NCI-H1694 (cell line): ENCODE measurements around the gene MPIG6B.
A peak's percentile ranks its signal among the peaks of the same experiment; 100 is the strongest.

Experiments
- DNase-seq: peaks from one replicate; lab custom pipeline; 2025; lab: John Stamatoyannopoulos, UW

The MPIG6B gene

DNA sequence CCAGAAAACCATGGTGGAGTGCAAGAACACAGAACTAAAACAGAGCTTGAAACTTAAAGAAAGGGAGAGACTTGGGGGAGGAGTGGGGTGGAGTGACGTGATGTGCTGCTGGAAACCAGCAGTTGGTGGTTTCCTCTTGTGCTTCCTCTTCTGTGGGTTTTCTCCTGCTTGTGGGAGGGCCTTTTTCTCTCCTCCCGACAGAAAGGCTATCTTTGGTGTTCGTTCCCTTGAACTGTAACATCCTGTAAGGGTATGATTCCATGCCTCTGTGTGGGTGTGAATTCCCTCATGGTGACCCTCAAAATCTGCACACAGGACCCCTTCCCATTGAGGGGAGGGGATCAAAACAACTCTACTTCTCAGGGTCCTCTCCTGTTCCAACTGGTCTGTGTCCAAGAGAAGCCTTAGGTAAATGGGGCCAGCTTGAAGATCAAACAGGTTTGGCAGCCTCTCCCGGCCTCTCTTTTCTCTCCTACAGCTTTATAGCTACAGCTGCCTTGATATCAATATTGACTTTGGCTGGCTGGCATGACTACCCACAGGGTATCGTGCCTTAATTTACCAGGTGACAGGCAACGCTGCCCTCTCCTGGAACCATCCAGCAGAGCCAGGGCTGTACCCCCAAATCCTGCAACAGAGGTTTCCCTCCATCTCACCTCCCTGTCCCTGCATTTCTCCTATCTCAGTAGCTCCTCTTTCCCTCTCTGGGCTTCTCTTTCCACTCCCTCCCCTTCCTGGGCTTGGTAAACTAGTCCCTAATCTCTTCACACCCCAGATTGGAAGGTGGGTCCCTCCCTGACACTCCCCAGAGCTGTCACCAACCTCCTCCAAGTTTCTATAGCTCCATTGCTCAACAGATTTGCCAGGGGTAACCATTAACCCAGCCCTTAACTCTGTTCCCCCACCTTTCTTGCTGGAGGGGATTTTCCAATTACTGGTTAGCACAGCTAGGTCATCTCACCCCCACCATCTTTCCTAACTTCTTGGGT lies 15.1 kb downstream of the MPIG6B start:
- DNase-seq, result no peak

DNA sequence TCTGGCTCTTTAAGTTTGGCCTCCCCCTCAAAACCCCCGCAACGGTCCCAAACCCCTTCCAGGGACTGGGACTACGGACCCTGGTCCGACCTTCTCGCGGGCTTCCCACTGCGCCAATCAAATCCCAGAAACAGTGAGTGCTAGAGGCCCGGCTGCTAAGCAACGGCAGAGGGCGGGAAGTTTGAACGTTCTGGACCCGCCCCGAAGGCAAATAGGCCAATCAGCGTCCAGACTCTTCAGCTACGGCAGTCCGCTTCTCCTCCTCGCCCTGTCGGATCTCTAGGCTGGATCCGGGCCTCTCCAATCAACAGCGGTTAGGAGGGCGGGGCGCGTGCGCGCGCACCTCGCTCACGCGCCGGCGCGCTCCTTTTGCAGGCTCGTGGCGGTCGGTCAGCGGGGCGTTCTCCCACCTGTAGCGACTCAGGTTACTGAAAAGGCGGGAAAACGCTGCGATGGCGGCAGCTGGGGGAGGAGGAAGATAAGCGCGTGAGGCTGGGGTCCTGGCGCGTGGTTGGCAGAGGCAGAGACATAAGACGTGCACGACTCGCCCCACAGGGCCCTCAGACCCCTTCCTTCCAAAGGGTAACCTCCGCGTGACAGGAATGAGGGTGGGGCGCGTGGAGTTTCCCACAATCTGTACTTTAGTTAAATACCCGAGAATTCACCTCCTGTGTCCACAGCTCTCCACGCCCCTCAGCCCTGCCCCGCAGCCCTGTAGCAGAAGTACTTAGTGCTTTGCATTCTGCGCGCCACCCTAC lies 16.6 kb downstream of the MPIG6B start, which contains the start of gene MSH5:
Gene MSH5 (plus strand): TSS at position 367 of the 758 bp plus-strand sequence. CDS start 462 bp downstream, outside the sequence.
- peak; percentile 98 for DNase-seq

DNA sequence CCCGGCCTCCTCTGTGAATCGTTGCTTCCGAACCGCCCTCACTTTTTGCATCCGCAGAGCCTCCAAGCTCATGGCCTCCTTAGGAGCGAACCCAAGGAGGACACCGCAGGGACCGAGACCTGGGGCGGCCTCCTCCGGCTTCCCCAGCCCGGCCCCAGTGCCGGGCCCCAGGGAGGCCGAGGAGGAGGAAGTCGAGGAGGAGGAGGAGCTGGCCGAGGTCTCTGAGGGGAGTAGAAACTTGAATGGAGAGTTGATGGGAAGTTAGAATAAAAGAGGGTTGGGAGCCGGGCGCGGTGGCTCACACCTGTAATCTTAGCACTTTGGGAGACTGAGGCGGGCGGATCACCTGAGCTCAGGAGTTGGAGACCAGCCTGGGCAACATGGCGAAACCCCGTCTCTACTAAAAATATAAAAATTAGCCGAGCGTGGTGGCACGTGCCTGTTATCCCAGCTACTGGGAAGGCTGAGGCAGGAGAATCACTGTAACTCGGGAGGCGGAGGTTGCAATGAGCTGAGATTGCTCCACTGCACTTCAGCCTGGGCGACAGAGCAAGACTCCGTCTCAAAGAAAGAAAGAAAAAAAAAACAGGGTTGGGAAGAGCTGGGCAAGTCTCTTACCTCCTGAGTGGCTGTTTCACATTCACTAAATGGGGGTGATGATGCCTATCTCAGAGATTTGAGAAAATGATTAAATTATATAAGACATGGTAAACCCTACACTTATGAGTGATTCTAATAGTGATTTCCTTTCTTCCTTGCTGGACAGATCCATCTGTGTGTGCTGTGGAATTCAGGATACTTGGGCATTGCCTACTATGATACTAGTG lies 17.4 kb downstream of the MPIG6B start:
- no peak for DNase-seq

DNA sequence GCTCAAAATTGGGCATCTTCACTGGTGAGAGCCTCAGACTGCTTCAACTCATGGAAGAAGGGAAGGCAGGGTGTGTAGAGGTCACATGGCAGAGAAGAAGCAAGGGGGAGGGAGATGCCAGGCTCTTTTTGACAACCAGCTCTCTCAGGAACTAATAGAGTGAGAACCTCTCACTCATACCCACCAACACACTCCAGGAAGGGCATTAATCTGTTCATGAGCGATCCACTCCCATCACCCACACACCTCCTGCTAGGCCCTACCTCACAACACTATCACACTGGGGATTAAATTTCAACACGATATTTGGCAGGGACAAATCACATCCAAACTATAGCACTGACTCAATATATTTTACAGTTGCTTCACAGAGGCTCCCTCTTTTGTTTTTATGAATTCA lies 18.6 kb downstream of the MPIG6B start:
- DNase-seq, result no peak

DNA sequence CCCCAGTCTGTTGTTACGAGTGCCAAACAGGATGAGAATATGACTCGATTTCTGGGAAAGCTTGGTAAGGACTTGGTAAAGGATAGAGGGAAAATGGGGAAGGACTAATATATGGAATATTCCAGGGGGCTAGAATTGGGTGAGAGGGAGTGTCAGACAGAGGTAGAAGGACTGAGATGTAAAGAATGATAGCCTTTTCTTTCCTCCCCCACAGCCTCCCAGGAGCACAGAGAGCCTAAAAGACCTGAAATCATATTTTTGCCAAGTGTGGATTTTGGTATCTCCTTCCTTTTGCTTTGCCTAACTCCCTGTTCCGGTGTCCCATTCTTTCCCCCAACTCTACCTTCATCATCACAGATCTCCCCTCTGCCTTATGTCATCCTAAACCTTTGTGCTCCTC lies 19.7 kb downstream of the MPIG6B start:
- no peak for DNase-seq

DNA sequence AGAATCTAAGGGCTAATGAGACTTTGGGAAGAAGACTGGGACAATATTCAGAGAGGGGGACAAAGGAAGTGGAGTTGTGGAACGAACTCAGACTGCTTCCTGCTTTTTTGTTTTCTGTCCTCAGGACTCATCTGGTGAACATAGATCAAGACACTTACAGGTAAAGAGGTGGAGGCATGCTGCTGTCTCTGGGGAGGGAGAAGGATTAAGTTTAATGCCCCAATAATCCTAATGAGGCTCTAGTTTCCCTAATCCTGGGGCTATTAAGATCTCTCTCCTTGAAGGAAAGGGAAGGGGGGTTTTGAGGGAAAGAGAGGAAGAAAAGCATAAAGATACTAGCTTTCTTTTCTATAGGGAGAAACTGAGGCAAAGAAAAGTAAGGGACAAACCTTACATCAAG lies 21.2 kb downstream of the MPIG6B start:
- no peak for DNase-seq

DNA sequence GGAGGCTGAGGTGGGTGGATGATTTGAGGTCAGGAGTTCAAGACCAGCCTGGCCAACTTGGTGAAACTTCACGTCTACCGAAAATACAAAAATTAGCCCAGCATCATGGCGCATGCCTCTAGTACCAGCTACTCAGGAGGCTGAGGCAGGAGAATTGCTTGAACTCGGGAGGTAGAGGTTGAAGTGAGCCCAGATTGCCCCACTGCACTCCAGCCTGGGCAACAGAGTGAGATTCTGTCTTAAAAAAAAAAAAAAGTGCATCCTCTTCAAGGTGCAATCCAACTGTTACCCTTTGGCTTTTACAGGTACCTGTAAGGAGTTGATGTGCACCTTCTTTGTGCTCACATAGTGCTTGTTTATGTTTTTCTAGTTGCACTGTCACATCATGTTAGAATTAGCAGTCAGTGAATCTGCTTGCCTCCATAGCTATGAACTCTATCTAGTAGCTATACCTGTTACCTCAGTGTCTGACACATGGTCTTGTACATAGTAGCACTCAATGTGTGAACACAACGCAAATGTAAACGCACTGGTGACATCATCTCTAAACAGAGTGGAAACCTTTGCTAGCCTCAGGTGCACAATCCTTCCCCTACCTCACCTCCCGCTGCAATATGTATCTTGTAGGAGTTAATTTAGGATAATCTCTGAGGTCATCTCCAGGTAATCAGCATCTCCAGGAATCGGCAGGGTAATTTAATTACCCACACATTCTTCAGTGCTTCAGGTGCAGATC lies 26.3 kb downstream of the MPIG6B start:
- DNase-seq, result no peak

GRCh38 chr6:31750411-31751022 lies 27.3 kb downstream of the MPIG6B start:
- no peak for DNase-seq

GRCh38 chr6:31752739-31753319 lies 29.7 kb downstream of the MPIG6B start:
- DNase-seq, result no peak

- DNase-seq, result no peak
Measured at GRCh38 chr6:31758281-31758680, 35.1 kb downstream of the MPIG6B start.

- no peak for DNase-seq
Measured at GRCh38 chr6:31760790-31761189, 37.6 kb downstream of the MPIG6B start.

DNA sequence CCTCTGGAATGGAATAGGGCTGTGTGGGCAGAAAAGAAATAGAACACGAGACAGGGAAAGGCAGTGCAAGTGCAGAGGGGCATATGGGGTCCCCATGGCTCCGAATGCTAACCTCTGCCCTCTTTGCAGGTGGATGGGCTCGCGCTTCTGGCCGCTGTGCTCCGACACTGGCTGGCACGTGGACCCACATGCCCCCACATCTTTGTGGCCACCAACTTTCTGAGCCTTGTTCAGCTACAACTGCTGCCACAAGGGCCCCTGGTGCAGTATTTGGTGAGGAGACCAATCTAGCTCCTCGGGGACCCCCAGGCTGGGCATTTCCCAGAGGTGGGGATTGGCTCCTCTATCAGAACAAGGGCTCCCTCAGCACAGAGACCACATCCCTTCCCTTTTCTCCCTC lies 38.2 kb downstream of the MPIG6B start:
- no peak for DNase-seq

GRCh38 chr6:31762356-31762755 lies 39.2 kb downstream of the MPIG6B start, which contains the start of gene SAPCD1:
Gene SAPCD1, plus strand, starts transcription at chr6:31762656. Its CDS starts 399 bp downstream, at chr6:31763055.
- DNase-seq, result no peak

DNA sequence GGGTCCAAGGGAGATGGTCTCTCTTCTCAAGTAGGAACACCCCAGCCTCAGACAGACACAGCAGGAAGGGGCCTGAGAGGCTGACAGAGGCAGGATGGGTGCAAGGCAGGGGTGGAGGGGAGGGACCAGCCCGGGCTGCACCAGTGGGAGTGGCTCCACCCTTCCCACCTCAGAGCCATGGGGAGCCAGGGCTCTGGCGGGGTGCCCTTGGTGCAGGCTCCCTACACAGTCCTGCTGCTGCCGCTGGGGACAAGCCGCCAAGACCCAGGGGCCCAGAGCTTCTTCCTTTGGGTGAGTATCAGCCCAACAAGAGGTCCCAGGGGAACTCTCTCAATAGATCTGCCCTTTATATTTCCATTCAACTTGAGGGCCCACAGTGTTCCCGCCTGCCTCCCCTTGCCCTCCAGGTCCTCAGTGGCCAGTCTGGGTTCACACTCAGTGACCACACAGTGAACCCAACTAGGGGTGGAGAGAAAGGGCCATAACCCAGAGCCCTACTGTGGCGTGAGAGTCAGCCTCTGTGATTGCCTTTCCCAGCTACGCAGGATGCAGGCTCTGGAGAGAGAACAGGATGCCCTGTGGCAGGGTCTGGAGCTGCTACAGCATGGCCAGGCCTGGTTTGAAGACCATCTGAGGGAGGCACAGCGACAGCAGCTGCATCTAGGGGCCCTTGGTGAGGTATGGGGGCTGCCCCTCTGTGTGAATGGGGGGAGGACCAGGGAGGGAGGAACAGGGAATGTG lies 39.9 kb downstream of the MPIG6B start:
- DNase-seq, result no peak

GRCh38 chr6:31763619-31763940 lies 40.4 kb downstream of the MPIG6B start:
- no peak for DNase-seq

- DNase-seq, result no peak
Measured at GRCh38 chr6:31764198-31764597, 41.0 kb downstream of the MPIG6B start.

DNA sequence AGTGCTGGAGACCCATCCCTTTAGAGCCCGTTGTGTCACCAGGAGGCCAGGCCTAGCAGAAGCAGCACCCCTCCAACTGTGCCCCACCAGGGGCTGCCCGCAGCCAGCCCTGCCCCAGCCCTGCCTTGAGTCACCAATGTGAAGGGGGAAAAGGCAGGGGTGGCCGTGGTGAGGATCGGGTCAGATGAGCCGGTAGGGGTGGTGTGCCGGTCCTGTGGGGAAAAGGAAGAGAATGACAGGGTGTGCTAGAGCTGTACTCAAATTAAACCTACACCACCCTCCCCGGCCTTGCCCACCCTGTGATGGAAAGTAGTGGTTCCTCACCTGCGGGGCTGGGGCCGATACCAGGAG lies 42.4 kb downstream of the MPIG6B start:
- no peak for DNase-seq

- no peak for DNase-seq
Measured at GRCh38 chr6:31765910-31766794, 43.0 kb downstream of the MPIG6B start.

- no peak for DNase-seq
Measured at GRCh38 chr6:31767096-31767645, 44.0 kb downstream of the MPIG6B start.
